IMR-90 (cell line): Measurements from ENCODE around the gene PRKAG1.

Source experiments
- BHLHE40 ChIP-seq: fragments of 150-350 bp; IDR thresholded peaks from 2 replicates; pipeline ENCODE4 v1.6.1; 2016; ENCODE audit warnings: mild to moderate bottlenecking, low read depth, low read length
- CEBPB ChIP-seq: IDR thresholded peaks from 2 replicates; pipeline ENCODE4 v1.6.1; 2012; ENCODE audit warnings: low read depth, low read length, improper control_type of control experiment
- CTCF ChIP-seq: conservative IDR thresholded peaks from 2 replicates; pipeline ENCODE4 v1.5.1; 2012; ENCODE audit warnings: mild to moderate bottlenecking, low read depth, low read length, improper control_type of control experiment
- ELK1 ChIP-seq: fragments of 150-350 bp; IDR thresholded peaks from 2 replicates; pipeline ENCODE4 v1.6.1; 2016; ENCODE audit warnings: low read depth, mild to moderate bottlenecking, low read length, moderate library complexity, borderline replicate concordance
- FOS ChIP-seq: fragments of 150-350 bp; IDR thresholded peaks from 2 replicates; pipeline ENCODE4 v1.6.1; 2016; ENCODE audit warnings: low read depth, low read length
- MAFK ChIP-seq: IDR thresholded peaks from 2 replicates; pipeline ENCODE4 v1.6.1; 2012; ENCODE audit warnings: low read depth, low read length, improper control_type of control experiment
- MXI1 ChIP-seq: IDR thresholded peaks from 2 replicates; pipeline ENCODE4 v1.6.1; 2012; ENCODE audit warnings: low read depth, mild to moderate bottlenecking, low read length, moderate library complexity, borderline replicate concordance
- NFE2L2 ChIP-seq: fragments of 150-350 bp; IDR thresholded peaks from 2 replicates; pipeline ENCODE4 v1.6.1; 2016; ENCODE audit warnings: low read depth, mild to moderate bottlenecking, low read length
- POLR2A ChIP-seq: IDR thresholded peaks from 2 replicates; pipeline ENCODE4 v1.6.1; 2012; ENCODE audit warnings: mild to moderate bottlenecking, low read depth, low read length
- RAD21 ChIP-seq: IDR thresholded peaks from 2 replicates; pipeline ENCODE4 v1.6.1; 2012; ENCODE audit warnings: low read length, improper control_type of control experiment
- RCOR1 ChIP-seq: IDR thresholded peaks from 2 replicates; pipeline ENCODE4 v1.6.1; 2012; ENCODE audit warnings: mild to moderate bottlenecking, low read length, improper control_type of control experiment; ENCODE audit not compliant: insufficient replicate concordance
- SMC3 ChIP-seq: fragments of 150-350 bp; IDR thresholded peaks from 2 replicates; pipeline ENCODE4 v1.6.1; 2016; ENCODE audit warnings: low read depth, mild to moderate bottlenecking, antibody characterized with exemption, low read length, moderate library complexity
- USF2 ChIP-seq: fragments of 150-350 bp; IDR thresholded peaks from 2 replicates; pipeline ENCODE4 v1.6.1; 2017; ENCODE audit warnings: mild to moderate bottlenecking, antibody characterized with exemption, low read length, low read depth

- TF ChIP-seq CTCF, result no peak
- TF ChIP-seq NFE2L2, result no peak
- TF ChIP-seq USF2, result no peak
- TF ChIP-seq POLR2A, result no peak
- no peak for TF ChIP-seq RAD21
- TF ChIP-seq ELK1, result no peak
- no peak for TF ChIP-seq BHLHE40
- TF ChIP-seq MXI1, result no peak
- no peak for TF ChIP-seq CEBPB
- no peak for TF ChIP-seq RCOR1
- TF ChIP-seq FOS, result no peak
- TF ChIP-seq SMC3, result no peak
- TF ChIP-seq MAFK, result no peak
These were observed 45.6 kb downstream of the PRKAG1 start for GRCh38 chr12:48972952-48973483.
